Limb (tissue), 2 donors: Measurements from ENCODE around the gene AK8.

Source experiments
- DNase-seq, 2 donors: peaks; one replicate each; pipeline ENCODE4 v3.0.0-alpha.2; 2016; ENCODE audit errors: extremely low spot score in 2 of 2

The AK8 gene

GRCh38 chr9:132826621-132827365, 51.3 kb downstream of the AK8 start:
- no peak for DNase-seq

- no peak for DNase-seq
Observed at GRCh38 chr9:132826131-132826530, 52.0 kb downstream of the AK8 start.

GRCh38 chr9:132825430-132825829, 52.7 kb downstream of the AK8 start:
- DNase-seq = no peak

GRCh38 chr9:132824951-132825350, 53.1 kb downstream of the AK8 start:
- DNase-seq = no peak

- no peak for DNase-seq
Observed at GRCh38 chr9:132824151-132824550, 53.9 kb downstream of the AK8 start.

GRCh38 chr9:132823370-132824145, 54.5 kb downstream of the AK8 start:
- DNase-seq = no peak

GRCh38 chr9:132820169-132820944, 57.7 kb downstream of the AK8 start:
- DNase-seq = no peak

- no peak for DNase-seq
Observed at GRCh38 chr9:132818588-132818987, 59.5 kb downstream of the AK8 start.

GRCh38 chr9:132814937-132815336, 63.1 kb downstream of the AK8 start:
- no peak for DNase-seq

- no peak for DNase-seq
Observed at GRCh38 chr9:132813115-132813771, 64.8 kb downstream of the AK8 start.

GRCh38 chr9:132811985-132812384, 66.1 kb downstream of the AK8 start:
- no peak for DNase-seq

GRCh38 chr9:132810314-132810713, 67.8 kb downstream of the AK8 start:
- DNase-seq = no peak

- DNase-seq = no peak
Observed at GRCh38 chr9:132809677-132810271, 68.3 kb downstream of the AK8 start.

GRCh38 chr9:132808645-132809044, 69.4 kb downstream of the AK8 start:
- DNase-seq = no peak

- no peak for DNase-seq
Observed at GRCh38 chr9:132806723-132807421, 71.2 kb downstream of the AK8 start.

GRCh38 chr9:132806306-132806705, 71.8 kb downstream of the AK8 start:
- no peak for DNase-seq

GRCh38 chr9:132804576-132805295, 73.3 kb downstream of the AK8 start:
- no peak for DNase-seq

GRCh38 chr9:132802121-132802795, 75.8 kb downstream of the AK8 start:
- DNase-seq = no peak

GRCh38 chr9:132801659-132802058, 76.4 kb downstream of the AK8 start:
- no peak for DNase-seq
